IPS-18a (cell line): Measurements from ENCODE around the gene THRB.

Experiments
- H3K27ac ChIP-seq: one replicate; pipeline ENCODE4 v1.5.1; 2013; ENCODE audit warnings: low read length
- H3K27me3 ChIP-seq: one replicate; pipeline ENCODE4 v1.6.1; 2013; ENCODE audit warnings: mild to moderate bottlenecking, low read length; ENCODE audit not compliant: control insufficient read depth, insufficient read depth
- H3K36me3 ChIP-seq: one replicate; pipeline ENCODE4 v1.6.1; 2013; ENCODE audit warnings: low read depth, low read length; ENCODE audit not compliant: control insufficient read depth
- H3K4me1 ChIP-seq: one replicate; pipeline ENCODE4 v1.6.1; 2013; ENCODE audit warnings: low read depth, low read length; ENCODE audit not compliant: control insufficient read depth
- H3K4me3 ChIP-seq: one replicate; pipeline ENCODE4 v1.5.1; 2013; ENCODE audit warnings: low read length
- H3K9ac ChIP-seq: one replicate; pipeline ENCODE4 v1.6.1; 2013; ENCODE audit warnings: mild to moderate bottlenecking, low read length, moderate library complexity
- H3K9me3 ChIP-seq: one replicate; pipeline ENCODE4 v1.6.1; 2013; ENCODE audit warnings: low read depth, low read length; ENCODE audit not compliant: control insufficient read depth

THRB gene

GRCh38 chr3:24365168-24365567 lies 129.5 kb downstream of the THRB start:
- Histone ChIP-seq H3K4me1 (peaks cover 8% of the 10 kb centered on the region), H3K27ac (no peak overlapping the region), H3K4me3 (no peak overlapping the region), H3K9me3 (no peaks in the 10 kb centered on the region), H3K27me3 (no peaks in the 10 kb centered on the region), H3K36me3 (no peaks in the 10 kb centered on the region), H3K9ac (no peak overlapping the region)

GRCh38 chr3:24364359-24364758 lies 130.3 kb downstream of the THRB start:
- Histone ChIP-seq H3K27ac (no peak overlapping the region), H3K9ac (no peak overlapping the region), H3K9me3 (no peaks in the 10 kb centered on the region), H3K27me3 (no peaks in the 10 kb centered on the region), H3K36me3 (no peaks in the 10 kb centered on the region), H3K4me1 (peaks cover 13% of the 10 kb centered on the region), H3K4me3 (no peak overlapping the region)

GRCh38 chr3:24363242-24363641 lies 131.4 kb downstream of the THRB start:
- Histone ChIP-seq H3K36me3 (no peaks in the 10 kb centered on the region), H3K9ac (no peak overlapping the region), H3K4me3 (no peak overlapping the region), H3K27ac (no peak overlapping the region), H3K4me1 (peaks cover 13% of the 10 kb centered on the region), H3K9me3 (no peaks in the 10 kb centered on the region), H3K27me3 (no peaks in the 10 kb centered on the region)

- Histone ChIP-seq H3K27ac (no peak overlapping the region), H3K4me3 (no peak overlapping the region), H3K9me3 (no peaks in the 10 kb centered on the region), H3K9ac (no peak overlapping the region), H3K4me1 (peaks cover 13% of the 10 kb centered on the region), H3K27me3 (no peaks in the 10 kb centered on the region), H3K36me3 (no peaks in the 10 kb centered on the region)
Measured at GRCh38 chr3:24361623-24362022, 133.0 kb downstream of the THRB start.

GRCh38 chr3:24360957-24361356 lies 133.7 kb downstream of the THRB start:
- no peak overlapping the region for H3K4me3 ChIP-seq
- peaks cover 13% of the 10 kb centered on the region for H3K4me1 ChIP-seq
- no peaks in the 10 kb centered on the region for H3K9me3 ChIP-seq
- H3K27ac ChIP-seq = no peak overlapping the region
- H3K27me3 ChIP-seq = no peaks in the 10 kb centered on the region
- H3K9ac ChIP-seq = no peak overlapping the region
- no peaks in the 10 kb centered on the region for H3K36me3 ChIP-seq

- no peaks in the 10 kb centered on the region for H3K9me3 ChIP-seq
- no peak overlapping the region for H3K4me3 ChIP-seq
- no peak overlapping the region for H3K9ac ChIP-seq
- H3K27me3 ChIP-seq = no peaks in the 10 kb centered on the region
- H3K36me3 ChIP-seq = no peaks in the 10 kb centered on the region
- H3K4me1 ChIP-seq = peaks cover 13% of the 10 kb centered on the region
- H3K27ac ChIP-seq = no peak overlapping the region
Measured at GRCh38 chr3:24359645-24360462, 134.8 kb downstream of the THRB start.

- Histone ChIP-seq H3K4me3 (no peak overlapping the region), H3K27ac (no peak overlapping the region), H3K9me3 (no peaks in the 10 kb centered on the region), H3K4me1 (peaks cover 13% of the 10 kb centered on the region), H3K9ac (no peak overlapping the region), H3K27me3 (no peaks in the 10 kb centered on the region), H3K36me3 (no peaks in the 10 kb centered on the region)
Measured at GRCh38 chr3:24359102-24359501, 135.5 kb downstream of the THRB start.

- H3K27me3 ChIP-seq = no peaks in the 10 kb centered on the region
- H3K27ac ChIP-seq = no peak overlapping the region
- no peak overlapping the region for H3K4me3 ChIP-seq
- H3K4me1 ChIP-seq = peaks cover 13% of the 10 kb centered on the region
- no peaks in the 10 kb centered on the region for H3K9me3 ChIP-seq
- no peak overlapping the region for H3K9ac ChIP-seq
- no peaks in the 10 kb centered on the region for H3K36me3 ChIP-seq
Measured at GRCh38 chr3:24357635-24358034, 137.0 kb downstream of the THRB start.

GRCh38 chr3:24355806-24356205 lies 138.8 kb downstream of the THRB start:
- peaks cover 12% of the 10 kb centered on the region for H3K4me1 ChIP-seq
- no peak overlapping the region for H3K4me3 ChIP-seq
- no peaks in the 10 kb centered on the region for H3K9me3 ChIP-seq
- no peak overlapping the region for H3K9ac ChIP-seq
- H3K27ac ChIP-seq = no peak overlapping the region
- H3K36me3 ChIP-seq = no peaks in the 10 kb centered on the region
- no peaks in the 10 kb centered on the region for H3K27me3 ChIP-seq

GRCh38 chr3:24354230-24354629 lies 140.4 kb downstream of the THRB start:
- H3K9me3 ChIP-seq = no peaks in the 10 kb centered on the region
- no peak overlapping the region for H3K27ac ChIP-seq
- H3K27me3 ChIP-seq = no peaks in the 10 kb centered on the region
- no peaks in the 10 kb centered on the region for H3K36me3 ChIP-seq
- no peak overlapping the region for H3K4me3 ChIP-seq
- H3K4me1 ChIP-seq = no peaks in the 10 kb centered on the region
- H3K9ac ChIP-seq = no peak overlapping the region

GRCh38 chr3:24352893-24353553 lies 141.6 kb downstream of the THRB start:
- no peaks in the 10 kb centered on the region for H3K36me3 ChIP-seq

More at GRCh38 chr3:24352893-24353553, 141.6 kb downstream of the THRB start:
- Histone ChIP-seq H3K9ac (no peak overlapping the region), H3K4me3 (no peak overlapping the region), H3K27ac (no peak overlapping the region), H3K27me3 (no peaks in the 10 kb centered on the region), H3K9me3 (no peaks in the 10 kb centered on the region), H3K4me1 (peaks cover 4% of the 10 kb centered on the region)
